Astrocyte of the spinal cord (primary cell): ENCODE results near the gene PISD.

Source experiments
- DNase-seq: peaks from one replicate; pipeline ENCODE4 v3.0.0; 2011; ENCODE audit warnings: low read depth, low spot score
- H3K4me3 ChIP-seq: 2 replicates; pipeline ENCODE4 v1.5.1; 2011; ENCODE audit warnings: low read depth, mild to moderate bottlenecking, low read length, moderate library complexity
- CTCF ChIP-seq: IDR thresholded peaks from 2 replicates; pipeline ENCODE4 v1.5.1; 2012; ENCODE audit warnings: low read depth, mild to moderate bottlenecking, low read length, inconsistent platforms
- in situ Hi-C: cut with HindIII; loops from 2 replicates; pipeline ENCODE4 v1.10.0; 2017; ENCODE audit warnings: low sequenced_read_pairs

PISD gene

GRCh38 chr22:31618057-31618456 is 44.0 kb downstream of the PISD start:
- in situ Hi-C loops: no loop called here
- TF ChIP-seq CTCF: no peak
- DNase-seq: no peak
- H3K4me3 ChIP-seq: no peak overlapping the region

GRCh38 chr22:31616315-31616980 is 45.6 kb downstream of the PISD start:
- no peak overlapping the region for H3K4me3 ChIP-seq
- in situ Hi-C loops: no loop called here
- TF ChIP-seq CTCF: no peak
- DNase-seq: no peak

- no peak for DNase-seq
- in situ Hi-C loops: no loop called here
- no peak for TF ChIP-seq CTCF
- H3K4me3 ChIP-seq: no peak overlapping the region
These were observed 46.1 kb downstream of the PISD start for GRCh38 chr22:31615940-31616314.

GRCh38 chr22:31615491-31615860 is 46.5 kb downstream of the PISD start:
- H3K4me3 ChIP-seq: no peak overlapping the region
- in situ Hi-C loops: no loop called here
- no peak for DNase-seq
- no peak for TF ChIP-seq CTCF

- no peak overlapping the region for H3K4me3 ChIP-seq
These were observed 47.1 kb downstream of the PISD start for GRCh38 chr22:31614781-31615490.

GRCh38 chr22:31613904-31614296 is 48.1 kb downstream of the PISD start:
- H3K4me3 ChIP-seq: no peak overlapping the region
- no peak for TF ChIP-seq CTCF
- no peak for DNase-seq
- in situ Hi-C loops: no loop called here

More at GRCh38 chr22:31614781-31615490, 47.1 kb downstream of the PISD start:
- DNase-seq: no peak
- no peak for TF ChIP-seq CTCF
- in situ Hi-C loops: no loop called here
